ENCODE data around the gene FGD4.

The FGD4 gene

GRCh38 chr12:32587581-32588495, 188.5 kb downstream of the FGD4 start:
- H3K27ac ChIP-seq (ENCODE audit: low read depth, low read length): no peak overlapping the region
- H3K4me3 ChIP-seq (ENCODE audit: low read depth in 1 of 5, low read length in 5 of 5): no peak overlapping the region
- H3K36me3 ChIP-seq (ENCODE audit: control insufficient read depth in 5 of 5, insufficient read depth in 5 of 5, low read length in 5 of 5): peaks cover 12 to 33% (median 18%) of the 10 kb centered on the region in 5 donors
- no peaks in the 10 kb centered on the region for H3K27me3 ChIP-seq (ENCODE audit: control insufficient read depth in 5 of 5, insufficient read depth in 4 of 5, low read length in 5 of 5)
- H3K9ac ChIP-seq (ENCODE audit: low read length in 5 of 5): no peak overlapping the region
- peaks cover 0 to 12% (median 0%) of the 10 kb centered on the region in 5 donors for H3K4me1 ChIP-seq (ENCODE audit: control insufficient read depth in 5 of 5, insufficient read depth in 5 of 5, low read length in 5 of 5)
- H3K9me3 ChIP-seq (ENCODE audit: control insufficient read depth in 5 of 5, low read length in 5 of 5): no peaks in the 10 kb centered on the region

- Histone ChIP-seq H3K4me3 (ENCODE audit: low read depth in 1 of 5, low read length in 5 of 5) (no peak overlapping the region), H3K27me3 (ENCODE audit: control insufficient read depth in 5 of 5, insufficient read depth in 4 of 5, low read length in 5 of 5) (no peaks in the 10 kb centered on the region), H3K27ac (ENCODE audit: low read depth, low read length) (no peak overlapping the region), H3K9ac (ENCODE audit: low read length in 5 of 5) (no peak overlapping the region), H3K4me1 (ENCODE audit: control insufficient read depth in 5 of 5, insufficient read depth in 5 of 5, low read length in 5 of 5) (peaks cover 0 to 14% (median 0%) of the 10 kb centered on the region in 5 donors), H3K36me3 (ENCODE audit: control insufficient read depth in 5 of 5, insufficient read depth in 5 of 5, low read length in 5 of 5) (peaks cover 12 to 27% (median 17%) of the 10 kb centered on the region in 5 donors), H3K9me3 (ENCODE audit: control insufficient read depth in 5 of 5, low read length in 5 of 5) (no peaks in the 10 kb centered on the region)
Measured at GRCh38 chr12:32588604-32589003, 189.2 kb downstream of the FGD4 start.

- H3K36me3 ChIP-seq (ENCODE audit: control insufficient read depth in 5 of 5, insufficient read depth in 5 of 5, low read length in 5 of 5): peaks cover 12 to 24% (median 17%) of the 10 kb centered on the region in 5 donors
- H3K4me3 ChIP-seq (ENCODE audit: low read depth in 1 of 5, low read length in 5 of 5): no peak overlapping the region
- no peaks in the 10 kb centered on the region for H3K27me3 ChIP-seq (ENCODE audit: control insufficient read depth in 5 of 5, insufficient read depth in 4 of 5, low read length in 5 of 5)
- H3K4me1 ChIP-seq (ENCODE audit: control insufficient read depth in 5 of 5, insufficient read depth in 5 of 5, low read length in 5 of 5): peaks cover 0 to 14% (median 0%) of the 10 kb centered on the region in 5 donors
- H3K9me3 ChIP-seq (ENCODE audit: control insufficient read depth in 5 of 5, low read length in 5 of 5): no peaks in the 10 kb centered on the region
- H3K9ac ChIP-seq (ENCODE audit: low read length in 5 of 5): no peak overlapping the region
- H3K27ac ChIP-seq (ENCODE audit: low read depth, low read length): no peak overlapping the region
Measured at GRCh38 chr12:32589165-32589865, 190.0 kb downstream of the FGD4 start.

GRCh38 chr12:32595251-32595650, 195.9 kb downstream of the FGD4 start:
- H3K4me3 ChIP-seq (ENCODE audit: low read depth in 1 of 5, low read length in 5 of 5): no peak overlapping the region
- H3K9me3 ChIP-seq (ENCODE audit: control insufficient read depth in 5 of 5, low read length in 5 of 5): no peaks in the 10 kb centered on the region
- no peaks in the 10 kb centered on the region for H3K27me3 ChIP-seq (ENCODE audit: control insufficient read depth in 5 of 5, insufficient read depth in 4 of 5, low read length in 5 of 5)
- no peak overlapping the region for H3K9ac ChIP-seq (ENCODE audit: low read length in 5 of 5)
- H3K4me1 ChIP-seq (ENCODE audit: control insufficient read depth in 5 of 5, insufficient read depth in 5 of 5, low read length in 5 of 5): peaks cover 0 to 5% (median 0%) of the 10 kb centered on the region in 5 donors
- H3K27ac ChIP-seq (ENCODE audit: low read depth, low read length): no peak overlapping the region
- peaks cover 17 to 33% (median 22%) of the 10 kb centered on the region in 5 donors for H3K36me3 ChIP-seq (ENCODE audit: control insufficient read depth in 5 of 5, insufficient read depth in 5 of 5, low read length in 5 of 5)

GRCh38 chr12:32596030-32596429, 196.7 kb downstream of the FGD4 start:
- Histone ChIP-seq H3K4me1 (ENCODE audit: control insufficient read depth in 5 of 5, insufficient read depth in 5 of 5, low read length in 5 of 5) (peaks cover 0 to 5% (median 0%) of the 10 kb centered on the region in 5 donors), H3K36me3 (ENCODE audit: control insufficient read depth in 5 of 5, insufficient read depth in 5 of 5, low read length in 5 of 5) (peaks cover 13 to 35% (median 21%) of the 10 kb centered on the region in 5 donors), H3K27ac (ENCODE audit: low read depth, low read length) (no peak overlapping the region), H3K4me3 (ENCODE audit: low read depth in 1 of 5, low read length in 5 of 5) (no peak overlapping the region), H3K9ac (ENCODE audit: low read length in 5 of 5) (no peak overlapping the region), H3K9me3 (ENCODE audit: control insufficient read depth in 5 of 5, low read length in 5 of 5) (no peaks in the 10 kb centered on the region), H3K27me3 (ENCODE audit: control insufficient read depth in 5 of 5, insufficient read depth in 4 of 5, low read length in 5 of 5) (no peaks in the 10 kb centered on the region)

- no peaks in the 10 kb centered on the region for H3K27me3 ChIP-seq (ENCODE audit: control insufficient read depth in 5 of 5, insufficient read depth in 4 of 5, low read length in 5 of 5)
- H3K27ac ChIP-seq (ENCODE audit: low read depth, low read length): no peak overlapping the region
- H3K9ac ChIP-seq (ENCODE audit: low read length in 5 of 5): no peak overlapping the region
- H3K36me3 ChIP-seq (ENCODE audit: control insufficient read depth in 5 of 5, insufficient read depth in 5 of 5, low read length in 5 of 5): peaks cover 15 to 38% (median 30%) of the 10 kb centered on the region in 5 donors
- no peaks in the 10 kb centered on the region for H3K4me1 ChIP-seq (ENCODE audit: control insufficient read depth in 5 of 5, insufficient read depth in 5 of 5, low read length in 5 of 5)
- H3K4me3 ChIP-seq (ENCODE audit: low read depth in 1 of 5, low read length in 5 of 5): no peak overlapping the region
- no peaks in the 10 kb centered on the region for H3K9me3 ChIP-seq (ENCODE audit: control insufficient read depth in 5 of 5, low read length in 5 of 5)
Measured at GRCh38 chr12:32598688-32599087, 199.3 kb downstream of the FGD4 start.

- Histone ChIP-seq H3K27ac (ENCODE audit: low read depth, low read length) (no peak overlapping the region), H3K27me3 (ENCODE audit: control insufficient read depth in 5 of 5, insufficient read depth in 4 of 5, low read length in 5 of 5) (no peaks in the 10 kb centered on the region), H3K36me3 (ENCODE audit: control insufficient read depth in 5 of 5, insufficient read depth in 5 of 5, low read length in 5 of 5) (peaks cover 21 to 40% (median 37%) of the 10 kb centered on the region in 5 donors), H3K9ac (ENCODE audit: low read length in 5 of 5) (no peak overlapping the region), H3K4me3 (ENCODE audit: low read depth in 1 of 5, low read length in 5 of 5) (no peak overlapping the region), H3K9me3 (ENCODE audit: control insufficient read depth in 5 of 5, low read length in 5 of 5) (no peaks in the 10 kb centered on the region), H3K4me1 (ENCODE audit: control insufficient read depth in 5 of 5, insufficient read depth in 5 of 5, low read length in 5 of 5) (no peaks in the 10 kb centered on the region)
Measured at GRCh38 chr12:32600681-32601080, 201.3 kb downstream of the FGD4 start.

GRCh38 chr12:32603071-32603470, 203.7 kb downstream of the FGD4 start:
- H3K27me3 ChIP-seq (ENCODE audit: control insufficient read depth in 5 of 5, insufficient read depth in 4 of 5, low read length in 5 of 5): no peaks in the 10 kb centered on the region
- H3K27ac ChIP-seq (ENCODE audit: low read depth, low read length): no peak overlapping the region
- no peak overlapping the region for H3K4me3 ChIP-seq (ENCODE audit: low read depth in 1 of 5, low read length in 5 of 5)
- H3K4me1 ChIP-seq (ENCODE audit: control insufficient read depth in 5 of 5, insufficient read depth in 5 of 5, low read length in 5 of 5): no peaks in the 10 kb centered on the region
- peaks cover 34 to 50% (median 45%) of the 10 kb centered on the region in 5 donors for H3K36me3 ChIP-seq (ENCODE audit: control insufficient read depth in 5 of 5, insufficient read depth in 5 of 5, low read length in 5 of 5)
- H3K9me3 ChIP-seq (ENCODE audit: control insufficient read depth in 5 of 5, low read length in 5 of 5): no peaks in the 10 kb centered on the region
- H3K9ac ChIP-seq (ENCODE audit: low read length in 5 of 5): no peak overlapping the region

- Histone ChIP-seq H3K27me3 (ENCODE audit: control insufficient read depth in 5 of 5, insufficient read depth in 4 of 5, low read length in 5 of 5) (no peaks in the 10 kb centered on the region), H3K36me3 (ENCODE audit: control insufficient read depth in 5 of 5, insufficient read depth in 5 of 5, low read length in 5 of 5) (peaks cover 39 to 53% (median 46%) of the 10 kb centered on the region in 5 donors)
Measured at GRCh38 chr12:32603858-32604257, 204.5 kb downstream of the FGD4 start.

GRCh38 chr12:32604565-32604964, 205.2 kb downstream of the FGD4 start:
- Histone ChIP-seq H3K36me3 (ENCODE audit: control insufficient read depth in 5 of 5, insufficient read depth in 5 of 5, low read length in 5 of 5) (peaks cover 45 to 59% (median 50%) of the 10 kb centered on the region in 5 donors), H3K27me3 (ENCODE audit: control insufficient read depth in 5 of 5, insufficient read depth in 4 of 5, low read length in 5 of 5) (no peaks in the 10 kb centered on the region), H3K4me1 (ENCODE audit: control insufficient read depth in 5 of 5, insufficient read depth in 5 of 5, low read length in 5 of 5) (no peaks in the 10 kb centered on the region), H3K4me3 (ENCODE audit: low read depth in 1 of 5, low read length in 5 of 5) (no peak overlapping the region), H3K9ac (ENCODE audit: low read length in 5 of 5) (no peak overlapping the region), H3K27ac (ENCODE audit: low read depth, low read length) (peak overlapping the region; percentile 11), H3K9me3 (ENCODE audit: control insufficient read depth in 5 of 5, low read length in 5 of 5) (no peaks in the 10 kb centered on the region)

More at GRCh38 chr12:32603858-32604257, 204.5 kb downstream of the FGD4 start:
- Histone ChIP-seq H3K27ac (ENCODE audit: low read depth, low read length) (no peak overlapping the region), H3K9me3 (ENCODE audit: control insufficient read depth in 5 of 5, low read length in 5 of 5) (no peaks in the 10 kb centered on the region), H3K9ac (ENCODE audit: low read length in 5 of 5) (no peak overlapping the region), H3K4me1 (ENCODE audit: control insufficient read depth in 5 of 5, insufficient read depth in 5 of 5, low read length in 5 of 5) (no peaks in the 10 kb centered on the region), H3K4me3 (ENCODE audit: low read depth in 1 of 5, low read length in 5 of 5) (no peak overlapping the region)

Measured in subcutaneous abdominal adipose tissue (tissue), 5 donors.